ENCODE results near the gene SULT1A2.

Gene SULT1A2

GRCh38 chr16:28616636-28617035, 19.8 kb upstream of the SULT1A2 start:
- TF ChIP-seq POLR2AphosphoS5 (IDR thresholded peaks at IDR 0.05; ENCODE audit: low read depth, low read length) (no peak), FOXP2 (optimal IDR thresholded peaks at IDR 0.05; ENCODE audit: borderline replicate concordance, extremely low read depth, extremely low read length, insufficient read depth) (no peak), SIN3A (IDR thresholded peaks at IDR 0.05; ENCODE audit: borderline replicate concordance, insufficient read depth, low read length) (no peak), REST (IDR thresholded peaks at IDR 0.05; ENCODE audit: insufficient read depth in 1 of 2, low read depth in 2 of 2, low read length in 2 of 2) (no peak), TAF1 (IDR thresholded peaks at IDR 0.05; ENCODE audit: borderline replicate concordance, insufficient read depth, low read length) (no peak)

DNA sequence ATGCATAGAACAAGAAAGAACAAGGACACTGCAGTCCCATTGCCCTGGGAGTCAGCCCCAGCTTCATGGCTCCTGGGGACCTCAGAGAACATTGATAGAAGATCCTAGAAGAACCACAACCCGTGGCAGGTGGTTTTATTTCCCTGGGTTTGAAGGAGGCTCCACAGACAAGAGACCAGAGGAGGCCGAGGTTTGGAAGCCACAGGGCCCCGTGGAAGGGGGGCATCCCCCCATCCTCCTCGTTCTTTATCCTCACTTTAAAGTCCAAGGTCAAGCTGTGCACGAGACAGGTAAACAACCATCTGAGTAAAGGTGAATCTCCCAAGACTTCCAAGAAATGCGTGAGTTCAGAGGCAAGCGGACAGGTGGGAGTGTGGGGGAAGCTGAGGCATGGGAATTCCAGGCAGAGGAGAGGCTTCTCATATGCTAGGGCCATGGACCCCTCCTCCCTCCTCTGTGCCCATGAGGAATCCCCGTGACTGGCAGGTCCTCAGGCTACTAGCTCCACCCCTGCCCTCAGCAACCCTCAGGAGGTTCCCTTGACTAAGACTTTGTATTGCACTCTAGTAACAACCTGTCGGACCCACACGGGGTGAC, 13.8 kb upstream of the SULT1A2 start:
- TF ChIP-seq REST (IDR thresholded peaks at IDR 0.05; ENCODE audit: insufficient read depth in 1 of 2, low read depth in 2 of 2, low read length in 2 of 2) (no peak), SIN3A (IDR thresholded peaks at IDR 0.05; ENCODE audit: borderline replicate concordance, insufficient read depth, low read length) (no peak), FOXP2 (optimal IDR thresholded peaks at IDR 0.05; ENCODE audit: borderline replicate concordance, extremely low read depth, extremely low read length, insufficient read depth) (no peak), TAF1 (IDR thresholded peaks at IDR 0.05; ENCODE audit: borderline replicate concordance, insufficient read depth, low read length) (no peak), POLR2AphosphoS5 (IDR thresholded peaks at IDR 0.05; ENCODE audit: low read depth, low read length) (no peak)

DNA sequence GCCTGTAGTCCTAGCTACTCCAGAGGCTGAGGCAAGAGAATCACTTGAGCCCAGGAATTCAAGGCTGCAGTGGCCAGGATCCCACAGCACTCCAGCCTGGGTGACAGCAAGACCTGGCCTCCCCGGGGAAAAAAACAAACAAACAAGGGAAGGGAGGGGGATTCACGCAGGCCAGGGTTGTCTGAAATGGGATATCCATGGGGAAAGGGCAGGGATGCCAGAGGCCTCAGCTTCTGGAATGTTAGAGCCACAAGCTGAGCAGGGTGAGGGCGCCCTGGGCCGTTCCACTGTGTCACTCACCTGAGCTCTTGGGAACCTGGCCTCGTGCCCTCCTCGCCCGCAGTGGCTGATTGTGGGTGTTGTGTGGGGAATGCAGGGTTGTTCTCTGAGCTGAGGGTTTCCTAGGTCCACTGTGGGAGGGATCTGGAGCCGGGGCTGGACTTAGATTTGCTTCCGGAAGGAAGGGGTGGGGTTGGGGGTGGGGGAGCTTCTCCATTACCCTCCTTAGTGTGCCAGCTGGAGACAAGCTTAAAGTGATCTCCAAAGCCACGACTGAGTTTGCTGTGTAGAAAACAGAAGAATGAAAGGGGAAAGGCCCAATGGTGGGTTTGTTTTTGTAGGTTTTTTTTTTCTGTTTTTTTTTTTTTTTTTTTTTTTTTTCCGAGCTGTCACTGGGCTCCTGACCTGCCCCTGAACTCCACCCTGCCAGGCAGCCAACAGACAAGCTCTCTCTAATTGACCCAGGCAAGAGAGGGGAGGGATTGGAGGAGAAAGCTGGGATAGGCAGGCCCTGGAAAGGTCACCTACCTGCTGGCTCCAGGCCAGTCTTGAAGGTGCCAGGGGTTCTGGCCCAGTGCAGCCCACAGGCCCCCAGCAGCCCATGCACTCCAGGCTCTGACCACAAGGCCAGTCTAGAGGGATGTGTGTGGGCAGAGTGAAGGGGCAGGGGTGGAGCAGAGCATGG, 13.1 kb upstream of the SULT1A2 start, which contains the start of gene SULT1A1:
TSS of gene SULT1A1 (minus strand) at position 414 of the 964 bp plus-strand sequence. CDS start 1,189 bp downstream, outside the sequence.
- no peak for TF ChIP-seq SIN3A (IDR thresholded peaks at IDR 0.05; ENCODE audit: borderline replicate concordance, insufficient read depth, low read length)
- no peak for TF ChIP-seq TAF1 (IDR thresholded peaks at IDR 0.05; ENCODE audit: borderline replicate concordance, insufficient read depth, low read length)
- no peak for TF ChIP-seq REST (IDR thresholded peaks at IDR 0.05; ENCODE audit: insufficient read depth in 1 of 2, low read depth in 2 of 2, low read length in 2 of 2)

- no peak for TF ChIP-seq SIN3A (IDR thresholded peaks at IDR 0.05; ENCODE audit: borderline replicate concordance, insufficient read depth, low read length)
- no peak for TF ChIP-seq FOXP2 (optimal IDR thresholded peaks at IDR 0.05; ENCODE audit: borderline replicate concordance, extremely low read depth, extremely low read length, insufficient read depth)
- no peak for TF ChIP-seq TAF1 (IDR thresholded peaks at IDR 0.05; ENCODE audit: borderline replicate concordance, insufficient read depth, low read length)
- TF ChIP-seq POLR2AphosphoS5 (IDR thresholded peaks at IDR 0.05; ENCODE audit: low read depth, low read length): no peak
- TF ChIP-seq REST (IDR thresholded peaks at IDR 0.05; ENCODE audit: insufficient read depth in 1 of 2, low read depth in 2 of 2, low read length in 2 of 2): no peak
Observed at GRCh38 chr16:28607116-28607623, 10.3 kb upstream of the SULT1A2 start.

Measured in PFSK-1 (cell line).